GM12801 (cell line): Measurements from ENCODE around the gene EBF3.

Experiments used
- TF ChIP-seq, protein P1 (sequence below): IDR thresholded peaks from one replicate; pipeline ENCODE4 v1.5.1; 2011; ENCODE audit warnings: control low read depth; ENCODE audit not compliant: insufficient read length; ENCODE audit errors: extremely low read depth

Gene EBF3

DNA sequence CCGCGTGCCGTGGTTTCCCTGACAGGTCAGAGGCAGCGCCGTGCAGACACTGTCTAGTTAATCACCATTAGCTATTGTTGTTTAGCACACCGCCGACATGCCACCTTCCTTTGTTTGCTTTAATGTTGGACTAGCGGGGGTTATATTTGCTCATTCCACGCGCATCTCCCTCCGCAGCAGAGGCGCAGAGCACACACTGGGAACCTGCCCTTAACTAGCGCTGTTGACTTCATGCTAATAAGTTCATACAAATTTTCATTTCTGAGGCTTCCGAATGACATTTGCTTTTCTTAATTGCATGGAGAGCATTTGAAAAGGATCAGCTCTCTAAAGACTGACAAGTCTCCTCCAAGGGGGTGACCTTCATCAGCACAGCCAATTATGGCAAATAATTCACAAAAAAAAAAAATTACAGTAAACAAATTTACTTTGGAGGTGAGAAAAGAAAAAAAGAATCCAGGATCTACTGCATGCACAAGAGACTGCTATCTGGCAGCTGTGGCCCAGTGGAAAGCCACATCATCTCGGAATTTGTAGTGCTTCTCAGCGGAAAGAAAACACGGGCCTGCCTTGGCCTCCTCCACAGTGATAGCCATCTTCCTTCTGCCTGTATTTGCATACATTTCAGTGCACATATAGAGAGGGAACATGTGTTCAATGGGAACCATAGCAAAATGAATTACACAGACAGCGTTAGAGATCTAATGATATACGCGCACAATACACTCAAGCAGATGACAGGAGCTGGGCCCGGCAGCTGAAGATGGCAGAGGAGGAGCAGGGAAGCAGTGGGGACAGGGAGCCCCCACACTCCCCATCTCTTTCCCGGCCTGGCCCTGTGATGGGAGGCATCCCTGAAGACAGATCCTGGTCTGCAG is 94.2 kb downstream of the EBF3 start:
- TF ChIP-seq, protein P1, sequence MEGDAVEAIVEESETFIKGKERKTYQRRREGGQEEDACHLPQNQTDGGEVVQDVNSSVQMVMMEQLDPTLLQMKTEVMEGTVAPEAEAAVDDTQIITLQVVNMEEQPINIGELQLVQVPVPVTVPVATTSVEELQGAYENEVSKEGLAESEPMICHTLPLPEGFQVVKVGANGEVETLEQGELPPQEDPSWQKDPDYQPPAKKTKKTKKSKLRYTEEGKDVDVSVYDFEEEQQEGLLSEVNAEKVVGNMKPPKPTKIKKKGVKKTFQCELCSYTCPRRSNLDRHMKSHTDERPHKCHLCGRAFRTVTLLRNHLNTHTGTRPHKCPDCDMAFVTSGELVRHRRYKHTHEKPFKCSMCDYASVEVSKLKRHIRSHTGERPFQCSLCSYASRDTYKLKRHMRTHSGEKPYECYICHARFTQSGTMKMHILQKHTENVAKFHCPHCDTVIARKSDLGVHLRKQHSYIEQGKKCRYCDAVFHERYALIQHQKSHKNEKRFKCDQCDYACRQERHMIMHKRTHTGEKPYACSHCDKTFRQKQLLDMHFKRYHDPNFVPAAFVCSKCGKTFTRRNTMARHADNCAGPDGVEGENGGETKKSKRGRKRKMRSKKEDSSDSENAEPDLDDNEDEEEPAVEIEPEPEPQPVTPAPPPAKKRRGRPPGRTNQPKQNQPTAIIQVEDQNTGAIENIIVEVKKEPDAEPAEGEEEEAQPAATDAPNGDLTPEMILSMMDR: no peak

DNA sequence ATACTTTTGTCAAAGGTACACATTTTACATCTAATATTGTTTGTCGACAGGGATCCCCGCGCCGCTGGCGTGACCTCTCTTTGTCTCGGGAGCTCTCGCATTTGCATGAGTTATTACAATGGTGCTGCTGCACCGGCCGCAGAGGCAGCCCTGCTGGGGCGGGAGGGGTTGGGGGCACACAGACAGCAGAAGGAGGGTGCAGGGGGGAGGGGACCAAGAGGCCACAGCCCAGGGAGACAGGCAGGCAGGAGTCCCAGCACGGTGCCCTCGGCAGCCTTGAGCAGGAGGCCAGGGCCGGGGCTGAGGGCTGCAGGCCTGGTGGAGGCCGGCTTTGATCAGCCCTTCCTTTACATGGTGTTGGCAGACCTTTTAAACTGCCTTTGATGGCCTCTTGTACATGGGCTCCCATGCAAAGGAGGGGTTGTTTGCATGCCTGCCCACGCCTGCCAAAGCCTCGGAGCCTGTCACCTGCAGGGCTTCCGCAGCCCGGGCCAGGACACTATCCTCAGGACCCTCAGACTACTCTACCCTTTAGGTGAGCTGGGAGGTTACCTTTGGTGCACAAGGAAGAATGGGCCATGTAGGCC is 95.5 kb downstream of the EBF3 start:
- TF ChIP-seq, protein P1: no peak

DNA sequence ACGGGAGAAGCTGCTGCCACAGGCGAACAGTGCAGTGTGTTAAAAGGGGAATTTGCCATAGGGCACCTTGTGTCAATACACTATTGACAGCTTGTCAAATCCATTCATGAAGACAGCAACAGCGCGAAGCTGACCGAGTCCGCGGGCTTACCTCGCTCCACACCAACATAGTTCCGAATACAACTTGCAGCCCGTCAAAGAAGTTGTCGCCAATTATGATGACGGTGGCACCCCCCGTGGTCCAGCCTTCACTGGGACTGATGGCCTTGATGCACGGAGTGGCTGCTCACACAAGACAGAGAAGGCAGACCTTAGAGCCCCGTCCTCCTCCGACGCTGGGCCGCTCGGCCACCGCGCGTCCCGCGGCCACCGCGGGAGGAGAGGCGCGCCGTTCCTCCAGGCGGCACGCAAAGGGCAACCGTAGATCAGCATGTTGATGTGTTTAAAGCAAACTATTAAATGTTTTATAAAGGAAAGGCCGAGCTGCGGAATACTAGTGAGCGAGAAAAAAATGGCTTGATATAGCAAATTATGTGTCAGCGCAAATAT is 96.4 kb downstream of the EBF3 start:
- TF ChIP-seq, protein P1: no peak

DNA sequence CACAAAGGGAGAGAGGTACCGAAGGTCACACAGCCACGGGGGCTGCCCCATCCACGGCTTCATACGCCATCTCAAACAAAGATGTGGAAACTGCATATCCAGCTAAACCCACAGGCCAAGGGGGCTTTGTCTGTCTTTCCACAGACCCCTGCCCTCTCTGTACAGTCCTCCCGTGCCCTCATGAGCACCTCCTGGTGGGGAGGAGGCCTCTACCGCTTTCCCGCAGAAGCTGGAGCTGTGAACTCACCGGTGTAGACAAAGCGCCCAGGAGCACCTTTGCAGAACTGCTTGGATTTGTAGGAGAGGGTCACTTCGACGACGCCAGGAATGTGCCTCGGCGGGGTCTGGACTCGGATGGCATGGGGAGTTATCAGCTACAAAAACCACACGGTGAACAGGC is 97.2 kb downstream of the EBF3 start:
- TF ChIP-seq, protein P1: no peak

DNA sequence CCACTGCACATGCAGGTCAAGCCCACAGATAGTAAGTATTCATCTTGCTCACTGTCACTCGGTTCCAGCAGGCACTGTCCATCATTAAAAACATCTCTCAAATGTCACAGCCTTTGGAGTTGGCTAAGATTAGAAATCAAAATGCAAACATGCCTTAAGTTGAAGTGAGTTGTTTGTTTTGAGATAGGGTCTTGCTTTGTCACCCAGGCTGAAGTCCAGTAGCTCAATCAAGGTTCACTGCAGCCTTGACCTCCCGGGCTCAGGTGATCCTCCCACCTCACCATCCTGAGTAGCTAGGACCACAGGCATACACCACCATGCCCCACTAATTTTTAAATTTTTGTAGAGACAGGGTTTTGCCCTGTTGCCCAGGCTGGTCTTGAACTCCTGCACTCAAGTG is 98.1 kb downstream of the EBF3 start:
- TF ChIP-seq, protein P1: no peak

DNA sequence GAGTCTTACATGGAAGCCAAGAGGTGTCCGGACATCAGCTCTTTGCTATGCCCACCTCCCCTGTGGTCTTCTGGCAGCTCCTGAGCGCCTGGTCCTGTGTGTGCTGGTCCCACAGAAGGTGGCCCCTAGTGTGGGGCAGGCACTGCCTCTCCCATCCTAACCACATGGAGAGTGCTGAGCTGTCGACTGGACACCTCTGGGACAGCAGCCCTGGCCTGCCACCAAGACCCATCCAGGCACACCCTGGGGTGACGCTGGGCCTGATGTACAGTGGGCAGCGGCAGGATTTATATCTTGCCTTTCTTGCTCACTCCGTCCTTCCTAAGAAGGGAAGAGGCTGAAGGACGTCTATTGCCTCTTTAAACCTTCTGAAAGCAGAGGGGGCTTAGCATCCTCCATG is 98.7 kb downstream of the EBF3 start:
- TF ChIP-seq, protein P1: no peak

DNA sequence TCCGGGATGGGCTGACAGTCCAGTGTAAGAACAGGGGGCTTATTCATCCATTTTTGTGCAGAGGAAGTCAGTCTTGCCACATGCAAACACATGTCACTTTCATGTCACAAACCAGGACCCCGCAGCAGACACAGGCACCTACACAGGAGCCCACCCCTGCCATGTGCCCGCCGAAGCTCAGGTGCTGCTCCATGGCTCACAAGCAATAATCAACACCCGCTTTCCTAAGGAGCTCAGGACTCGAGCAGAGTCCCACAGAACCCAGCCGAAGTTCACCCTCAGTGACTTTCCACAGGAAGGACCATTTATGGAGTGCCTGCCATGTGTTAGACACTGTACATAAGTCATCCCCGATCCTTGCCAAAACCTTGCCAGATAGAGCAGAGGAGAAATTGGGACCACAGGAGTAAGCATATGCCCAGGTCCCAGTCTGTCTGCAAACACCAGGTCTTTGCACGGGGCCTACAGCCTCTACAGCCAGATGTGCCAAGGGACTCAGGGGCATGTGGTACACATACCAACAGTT is 99.4 kb downstream of the EBF3 start:
- TF ChIP-seq, protein P1: no peak
